K562 (cell line): Measurements from ENCODE around the gene GAPDHS. TPM values are rescaled to one million over a fixed set of nuclear protein-coding genes. Genes with fewer than 3 reads are reported as not detected.

Experiments
- ATAC-seq: fragments of 200-7000 bp; cut with Tn5 transposase; 3 replicates; pipeline ENCODE4 v1.9.1; 2020; ENCODE audit warnings: moderate library complexity
- BruUV-seq: library from RNA; stranded (reverse); fragments of 400-500 nt; replicated peaks from 2 replicates; lab custom pipeline; 2021; lab: Mats Ljungman, UMichigan
- CTCF ChIA-PET: fragments of 300-600 bp; formaldehyde crosslinking; extraction: SDS; loops from one replicate; lab custom pipeline; 2021; ENCODE audit warnings: low intra/inter-chr PET ratio; lab: Yijun Ruan, JAX
- POLR2A ChIA-PET: fragments of 300-600, 350-650 bp; sonication (Branson Sonifier 250); formaldehyde crosslinking; extraction: SDS; loops from one replicate; lab custom pipeline; 2021; ENCODE audit warnings: antibody characterized with exemption, inconsistent platforms; lab: Yijun Ruan, JAX
- DNase-seq, 4 experiments: peaks; one replicate each; pipeline versions ENCODE4 v3.0.0 to v3.0.0-alpha.2; 2011 to 2018; ENCODE audit warnings: low spot score in 3 of 4, mixed read lengths in 3 of 4; ENCODE audit errors: extremely low read depth in 1 of 4
- FAIRE-seq: peaks from 2 replicates; lab custom pipeline; 2011; peaks lifted over from hg19 to GRCh38; lab: Jason Lieb, UNC
- H2AFZ ChIP-seq: 2 replicates; pipeline ENCODE4 v1.6.0; 2011; ENCODE audit warnings: low read depth, low read length, control low read depth, inconsistent platforms
- H3K27ac ChIP-seq: fragments of 200-600 bp; 3 replicates; pipeline ENCODE4 v1.8.0; 2011; ENCODE audit warnings: low read depth, mild to moderate bottlenecking, control low read depth, inconsistent platforms, low read length, moderate library complexity, mixed read lengths; ENCODE audit errors: extremely low read depth
- H3K27me3 ChIP-seq, 2 experiments: fragments of 300-600 bp in 1 of 2; 2 replicates in 1 of 2; 3 replicates in 1 of 2; pipeline versions ENCODE4 v1.6.0 to v1.8.0; 2011; ENCODE audit warnings: inconsistent platforms in 2 of 2, low read length in 2 of 2, mild to moderate bottlenecking in 1 of 2, mixed read lengths in 1 of 2, moderate library complexity in 1 of 2; ENCODE audit not compliant: control insufficient read depth in 2 of 2, insufficient read depth in 2 of 2
- H3K36me3 ChIP-seq: fragments of 300-600 bp; 3 replicates; pipeline ENCODE4 v1.8.0; 2011; ENCODE audit warnings: mild to moderate bottlenecking, low read length, inconsistent platforms; ENCODE audit not compliant: control insufficient read depth, insufficient read depth
- H3K4me1 ChIP-seq, 2 experiments: fragments of 200-600 bp in 1 of 2; replicated peaks in 1 of 2; 2 replicates in 1 of 2; 3 replicates in 1 of 2; pipeline versions ENCODE4 v1.5.1 to v1.8.0; 2011; ENCODE audit warnings: inconsistent platforms in 2 of 2, low read length in 2 of 2, mild to moderate bottlenecking in 1 of 2, mixed read lengths in 1 of 2, moderate library complexity in 1 of 2; ENCODE audit not compliant: control insufficient read depth in 2 of 2, insufficient read depth in 2 of 2
- H3K4me2 ChIP-seq: 2 replicates; pipeline ENCODE4 v1.6.1; 2011; ENCODE audit warnings: low read length, control low read depth, inconsistent platforms, mixed read lengths; ENCODE audit not compliant: insufficient read depth
- H3K4me3 ChIP-seq: fragments of 200-600 bp; sonication (generic), shearing (Covaris generic); 2 replicates; pipeline ENCODE4 v1.5.1; 2016; ENCODE audit warnings: control low read depth, inconsistent platforms
- H3K79me2 ChIP-seq: fragments of 200-600 bp; 3 replicates; pipeline ENCODE4 v1.8.0; 2011; ENCODE audit warnings: low read length, inconsistent platforms; ENCODE audit not compliant: control insufficient read depth, insufficient read depth
- H3K9ac ChIP-seq, 2 experiments: 2 replicates each; pipeline versions ENCODE4 v1.6.0 to v1.6.1; 2011; ENCODE audit warnings: low read depth in 2 of 2, low read length in 2 of 2, control low read depth in 1 of 2, inconsistent platforms in 1 of 2, mild to moderate bottlenecking in 1 of 2, mixed read lengths in 1 of 2; ENCODE audit not compliant: insufficient read depth in 1 of 2
- H3K9me1 ChIP-seq: one replicate; pipeline ENCODE4 v1.6.0; 2011; ENCODE audit warnings: inconsistent platforms, mild to moderate bottlenecking, low read length, moderate library complexity; ENCODE audit not compliant: control insufficient read depth, insufficient read depth
- H3K9me3 ChIP-seq: replicated peaks from 2 replicates; pipeline ENCODE4 v1.5.1; 2011; ENCODE audit warnings: low read depth, low read length, inconsistent platforms; ENCODE audit not compliant: control insufficient read depth, insufficient read depth
- H4K20me1 ChIP-seq: replicated peaks from 2 replicates; pipeline ENCODE4 v1.6.1; 2011; ENCODE audit warnings: low read length, inconsistent platforms, mixed read lengths; ENCODE audit not compliant: control insufficient read depth, insufficient read depth
- C11orf30 ChIP-seq: fragments of 450-650 bp; IDR thresholded peaks from 2 replicates; pipeline ENCODE4 v1.6.1; 2016; ENCODE audit warnings: low read depth, mild to moderate bottlenecking
- EGR1 ChIP-seq: fragments of 450-650 bp; conservative IDR thresholded peaks from 2 replicates; pipeline ENCODE4 v1.6.1; 2017; ENCODE audit warnings: mild to moderate bottlenecking
- FOS ChIP-seq: IDR thresholded peaks from 3 replicates; pipeline ENCODE4 v1.6.1; 2011; ENCODE audit not compliant: insufficient read length; ENCODE audit errors: extremely low read depth
- JUNB ChIP-seq: fragments of 450-650 bp; formaldehyde crosslinking; conservative IDR thresholded peaks from 2 replicates; pipeline ENCODE4 v1.4.0; 2020; ENCODE audit warnings: mild to moderate bottlenecking
- NFYB ChIP-seq: IDR thresholded peaks from 2 replicates; pipeline ENCODE4 v1.6.1; 2011; ENCODE audit warnings: mild to moderate bottlenecking, moderate library complexity; ENCODE audit not compliant: insufficient read length; ENCODE audit errors: extremely low read depth
- NRF1 ChIP-seq, 2 experiments: fragments of 450-650 bp; IDR thresholded peaks in 1 of 2; conservative IDR thresholded peaks in 1 of 2; 2 replicates each; pipeline ENCODE4 v1.6.1; 2014; ENCODE audit warnings: mild to moderate bottlenecking in 2 of 2
- PKNOX1 ChIP-seq: fragments of 450-650 bp; IDR thresholded peaks from 2 replicates; pipeline ENCODE4 v1.6.1; 2016
- POLR2H ChIP-seq: IDR thresholded peaks from 2 replicates; pipeline ENCODE4 v1.6.1; 2016; ENCODE audit warnings: missing genetic modification characterization, low read depth, mild to moderate bottlenecking, control low read depth, missing compliant biosample characterization, moderate library complexity
- SP1 ChIP-seq: sonication (generic); formaldehyde crosslinking; IDR thresholded peaks from 2 replicates; pipeline ENCODE4 v1.8.1; 2022; ENCODE audit warnings: mild to moderate bottlenecking, missing genetic modification reagents
- SPI1 ChIP-seq: IDR thresholded peaks from 2 replicates; pipeline ENCODE4 v1.6.1; 2011; ENCODE audit warnings: low read depth, low read length, control low read depth, borderline replicate concordance
- STAT5A ChIP-seq: IDR thresholded peaks from 2 replicates; pipeline ENCODE4 v1.6.1; 2012; ENCODE audit warnings: low read length, inconsistent platforms, borderline replicate concordance
- ZNF121 ChIP-seq: sonication (generic); formaldehyde crosslinking; conservative IDR thresholded peaks from 2 replicates; pipeline ENCODE4 v1.8.0; 2022; ENCODE audit warnings: missing genetic modification reagents
- WGBS: fragments of 100-300 bp; shearing (Covaris generic); methylation state at CpG from one replicate; pipeline ENCODE4 v1.1.6; 2016; ENCODE audit warnings: low coverage, mixed read lengths; ENCODE audit not compliant: insufficient coverage; ENCODE audit errors: missing lambda C conversion rate; 5-methylcytosine and 5-hydroxymethylcytosine counted together
- in situ Hi-C: fragments of 300-500 bp; cut with MboI; formaldehyde crosslinking; loops from 4 replicates; pipeline ENCODE4 v1.15.0; 2018; ENCODE audit warnings: inconsistent platforms, mixed read lengths
- intact Hi-C: fragments of 100-400 bp; cut with micrococcal nuclease; formaldehyde crosslinking; loops from 2 replicates; pipeline ENCODE4 v1.14.2; 2022
- polyA plus RNA-seq, 8 experiments: library from polyadenylated mRNA; depleted of rRNA in 4 of 8; stranded (reverse) in 5 of 8; unstranded in 3 of 8; fragments of >200 nt; fragmentation: Nextera tagmentation in 2 of 8; fragmentation: Illumina TruSeq in 1 of 8; extraction: Ambion mirVana in 2 of 8; extraction: Trizol in 1 of 8; gene quantifications; 2 replicates each; pipeline versions ENCODE4 v1.2.1 to v1.2.3, GENCODE V29; 2011 to 2014; ENCODE audit warnings: inconsistent platforms in 1 of 8, missing spikeins in 1 of 8
- total RNA-seq, 7 experiments: library from RNA; depleted of rRNA in 6 of 7; stranded (reverse); fragments of >200 nt in 6 of 7; fragmentation: Illumina TruSeq in 2 of 7; extraction: Trizol in 2 of 7; gene quantifications; 2 replicates each; pipeline versions ENCODE4 v1.2.1 to v1.2.3, GENCODE V29; 2011 to 2021; ENCODE audit warnings: low replicate concordance in 1 of 7

Gene GAPDHS
- total and polyA plus RNA-seq, 9 of the 15 experiments (the other 6 are each of a cell fraction or from before 2014, with no cell fraction given), result 0.08 to 0.12 TPM; not detected in 7

- TF ChIP-seq ZNF121 (CRISPR knock-in tag) (no peak), POLR2H (tag) (no peak), STAT5A (no peak)
- TF ChIP-seq, all 486 proteins: peak for 0
Measured at GRCh38 chr19:35582760-35583159, 49.5 kb downstream of the GAPDHS start (continued).

- BruUV-seq, result no TSS peak
- in situ Hi-C loops, result no loop called here
Measured at GRCh38 chr19:35585848-35586247, 52.6 kb downstream of the GAPDHS start, which contains the start of gene PMIS2. TSS of gene PMIS2 (plus strand) at chr19:35586173. CDS start at chr19:35586260, 87 bp downstream.

More at GRCh38 chr19:35585848-35586247, 52.6 kb downstream of the GAPDHS start, which contains the start of gene PMIS2:
- ATAC-seq, result peak; percentile 100
- Histone ChIP-seq H3K27me3 (peaks cover 4 to 16% of the 10 kb centered on the region in 2 experiments; a peak in 3 of 5 replicates), H3K79me2 (no peaks in the 10 kb centered on the region), H2AFZ (0 out of 2 replicates have a peak within 1 kb of the TSS, but pooled peaks have one; percentile 55), H3K9ac (no peak within 1 kb of the TSS), H4K20me1 (no peaks in the 10 kb centered on the region), H3K27ac (no peak within 1 kb of the TSS), H3K36me3 (no peaks in the 10 kb centered on the region), H3K9me1 (no peaks in the 10 kb centered on the region), H3K9me3 (no peaks in the 10 kb centered on the region), H3K4me3 (no peak within 1 kb of the TSS), H3K4me1 (peaks cover 0 to 6% of the 10 kb centered on the region in 2 experiments; a peak in 3 of 5 replicates), H3K4me2 (no peak within 1 kb of the TSS)
- TF ChIP-seq NFYB (peak; percentile 94), PKNOX1 (peak; percentile 35; the same call in 1 of the 2 replicates), JUNB (CRISPR knock-in tag) (no peak), FOS (peak; percentile 69), SPI1 (0 out of 2 replicates have a peak, but pooled peaks have one; percentile 4), NRF1 (conservative IDR thresholded peaks at IDR 0.05 in 1 of 2, IDR thresholded peaks at IDR 0.05 in 1 of 2) (peak in 1 of 2 experiments; percentile 28; a peak in 1 of 4 replicates), SP1 (CRISPR knock-in tag) (peak; percentile 55; the same call in 1 of the 2 replicates), EGR1 (0 out of 2 replicates have a peak, but pooled peaks have one; percentile 34), C11orf30 (no peak)
- FAIRE-seq, result peak; percentile 90
- ChIA-PET POLR2A (interaction anchor here (0.6 to 1.0 kb wide), 2 partner anchors 21 to 50 kb away, joined by 3 read pairs; no protein-coding TSS in a partner anchor), CTCF (no interaction called here)
- intact Hi-C loops, result no loop called here
- peak; percentile 75 to 96 (median 92) for DNase-seq
- WGBS, result 10% methylated on average over 13 of the region's 16 CpGs
